HG03439 (cell line): ENCODE data around the gene RENBP.

Source experiments
- ATAC-seq: cut with Tn5 transposase; IDR thresholded peaks from one replicate; pipeline ENCODE4 v1.9.1; 2021; ENCODE audit warnings: mild to moderate bottlenecking, moderate library complexity; ENCODE audit not compliant: unreplicated experiment

RENBP gene

DNA sequence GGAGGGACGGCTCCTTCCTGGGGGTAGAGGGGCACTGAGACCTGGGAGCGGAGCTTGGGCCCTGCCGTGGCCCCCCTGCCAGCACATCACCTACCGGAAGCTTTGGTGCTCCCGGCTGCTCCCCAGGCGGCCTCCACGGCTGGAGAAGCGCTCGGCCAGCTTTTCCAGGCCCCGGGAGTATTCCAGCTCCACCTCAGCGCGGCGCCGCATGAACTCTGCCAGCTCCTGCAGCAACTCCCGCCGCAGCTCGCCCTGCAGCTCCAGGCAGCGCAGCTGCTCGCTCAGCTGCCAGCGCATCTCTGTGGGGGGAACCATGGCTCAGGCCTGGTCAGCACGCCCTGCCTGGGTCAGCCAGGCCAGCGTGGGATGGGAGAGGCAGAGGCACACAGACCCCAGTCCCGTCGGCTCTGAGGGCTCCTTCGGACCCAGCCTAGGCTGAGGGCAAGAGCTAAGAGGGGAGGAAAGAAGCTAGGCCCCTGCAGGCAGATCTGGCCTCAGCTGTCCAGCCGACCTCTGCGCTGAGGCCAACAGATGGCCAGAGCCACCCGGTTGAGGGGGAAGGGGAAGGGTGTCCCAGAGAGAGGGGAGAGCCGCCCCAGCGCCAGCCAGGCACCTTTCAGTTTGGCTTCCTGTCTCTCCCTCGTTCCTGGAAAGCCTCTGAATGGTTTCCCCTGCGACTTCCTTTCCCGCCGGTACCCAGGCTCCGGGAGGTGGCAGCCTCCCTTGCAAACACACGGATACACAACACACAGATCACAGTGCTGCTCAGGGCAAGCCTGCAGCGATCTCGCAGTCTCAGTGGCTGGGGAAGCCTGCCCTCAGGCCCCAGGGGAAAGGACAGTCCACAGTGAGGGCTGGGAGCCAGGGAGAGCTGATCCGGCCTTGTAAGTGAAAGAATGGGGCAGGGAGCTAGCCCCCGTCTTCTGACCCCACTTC lies 22.7 kb downstream of the RENBP start:
- no peak for ATAC-seq

DNA sequence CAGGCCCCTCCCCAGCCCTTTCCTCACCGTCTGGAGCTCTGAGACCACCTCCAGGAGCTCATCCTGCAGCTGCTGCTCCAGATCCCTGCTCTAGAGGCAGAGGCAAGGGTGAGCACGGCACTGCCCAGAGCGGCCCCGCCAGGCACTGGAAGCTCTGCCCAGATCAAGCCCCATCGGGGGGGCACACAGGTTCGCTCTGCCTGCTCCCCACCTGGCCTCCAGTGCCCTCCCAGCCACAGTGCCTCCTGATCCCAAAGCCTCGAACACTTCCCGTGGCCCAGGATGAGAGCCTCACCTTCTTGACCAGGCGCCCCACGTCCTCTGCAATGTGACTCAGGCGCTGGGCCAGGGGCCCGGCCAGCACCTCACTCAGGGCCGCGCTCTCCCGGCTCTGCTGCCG lies 23.4 kb downstream of the RENBP start:
- ATAC-seq = no peak

DNA sequence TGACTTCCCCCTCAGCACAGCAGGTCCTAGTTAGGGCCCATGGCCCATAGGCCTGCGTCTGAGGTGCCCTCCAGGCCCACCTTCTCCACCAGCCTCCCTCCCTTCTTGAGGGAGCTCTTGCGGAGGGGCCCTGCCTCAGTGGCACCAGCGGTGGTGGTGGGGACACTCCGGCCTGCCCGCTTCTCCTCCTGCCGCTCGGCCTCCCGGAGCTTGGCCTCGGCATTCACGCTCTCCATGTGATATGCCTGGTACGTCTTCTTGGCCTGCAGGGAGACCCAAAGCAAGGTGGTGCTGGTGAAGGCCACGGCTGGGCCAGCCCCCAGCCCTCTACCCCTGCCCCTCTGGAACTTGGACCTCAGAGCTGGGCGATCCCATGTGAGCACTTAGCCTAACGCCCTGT lies 23.9 kb downstream of the RENBP start:
- no peak for ATAC-seq

DNA sequence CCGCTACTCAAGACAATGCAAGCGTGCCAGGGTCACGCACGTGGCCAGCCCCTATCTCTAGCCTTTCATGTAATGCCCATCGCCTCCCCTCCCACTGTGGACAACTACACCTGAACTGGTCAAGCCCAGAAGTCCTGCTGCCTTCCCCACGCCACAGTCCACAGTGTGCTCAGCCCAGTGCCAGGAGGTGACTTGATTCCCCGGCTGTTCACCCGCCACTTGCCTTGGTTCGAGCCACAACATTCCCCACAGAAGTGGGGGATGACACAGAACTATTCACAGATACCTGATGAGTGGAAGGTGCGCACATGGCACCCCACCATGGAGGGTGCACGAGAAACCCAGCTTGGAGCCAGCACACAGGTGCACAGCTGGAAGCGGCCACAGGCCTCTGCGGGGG lies 25.2 kb downstream of the RENBP start:
- ATAC-seq = no peak

DNA sequence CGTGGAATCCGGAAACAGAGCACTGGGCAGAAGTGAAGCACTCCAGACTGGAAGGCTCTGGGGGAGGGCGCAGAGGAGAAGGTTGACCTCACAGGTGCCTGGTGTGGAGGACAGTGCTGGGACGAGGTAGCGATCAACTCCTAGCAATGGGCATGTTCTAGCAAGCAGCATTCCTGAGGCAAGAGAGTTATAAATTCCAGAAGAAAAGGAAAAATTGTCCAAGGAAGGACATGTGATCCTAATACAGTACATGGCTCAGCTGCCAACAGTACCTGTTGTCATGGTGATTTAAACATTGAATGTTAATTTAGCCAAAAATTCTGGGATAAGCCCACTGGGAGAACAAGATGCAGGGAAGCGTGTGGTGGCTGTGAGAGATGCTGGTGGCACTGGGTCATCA lies 26.6 kb downstream of the RENBP start:
- ATAC-seq = no peak

DNA sequence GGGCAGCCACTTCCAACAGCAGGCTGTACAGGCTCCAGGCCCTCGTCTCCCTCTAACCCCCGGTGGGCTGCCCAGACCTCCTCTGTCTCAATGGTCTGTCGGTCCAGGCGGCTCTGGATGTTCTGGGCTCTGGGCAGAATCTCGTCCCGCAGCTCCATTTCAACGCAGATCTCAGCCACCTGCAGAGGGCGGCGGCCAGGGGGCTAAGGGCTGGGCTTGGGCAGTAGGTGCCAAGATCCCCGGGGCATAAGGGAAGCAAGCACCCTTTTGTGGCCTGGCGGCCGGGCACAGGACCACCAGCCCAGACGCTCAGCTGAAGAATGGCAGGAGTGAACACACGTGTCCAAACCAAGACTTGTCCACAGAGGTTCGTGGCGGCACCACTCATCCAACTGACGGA lies 30.7 kb downstream of the RENBP start:
- ATAC-seq = no peak

DNA sequence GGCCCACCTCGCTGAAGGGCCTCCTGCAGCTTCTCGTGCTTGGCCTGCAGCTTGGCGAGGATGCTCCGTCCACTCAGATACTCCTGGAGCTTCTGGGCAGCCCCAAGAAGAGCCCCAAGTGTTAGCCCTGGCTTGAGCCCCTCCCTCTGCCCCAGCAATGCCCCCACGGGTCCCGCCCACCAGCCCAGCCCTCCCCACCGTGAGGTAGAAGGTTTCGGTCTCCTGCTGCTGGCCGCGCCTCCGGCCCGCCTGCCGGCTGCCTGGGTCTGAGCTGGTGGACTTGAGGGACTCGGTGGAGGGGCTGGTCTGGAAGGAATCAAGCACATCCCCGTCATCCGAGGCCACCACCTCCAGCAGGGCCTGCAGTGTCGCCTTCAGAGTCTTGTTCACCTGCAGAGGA lies 31.2 kb downstream of the RENBP start:
- ATAC-seq = no peak

DNA sequence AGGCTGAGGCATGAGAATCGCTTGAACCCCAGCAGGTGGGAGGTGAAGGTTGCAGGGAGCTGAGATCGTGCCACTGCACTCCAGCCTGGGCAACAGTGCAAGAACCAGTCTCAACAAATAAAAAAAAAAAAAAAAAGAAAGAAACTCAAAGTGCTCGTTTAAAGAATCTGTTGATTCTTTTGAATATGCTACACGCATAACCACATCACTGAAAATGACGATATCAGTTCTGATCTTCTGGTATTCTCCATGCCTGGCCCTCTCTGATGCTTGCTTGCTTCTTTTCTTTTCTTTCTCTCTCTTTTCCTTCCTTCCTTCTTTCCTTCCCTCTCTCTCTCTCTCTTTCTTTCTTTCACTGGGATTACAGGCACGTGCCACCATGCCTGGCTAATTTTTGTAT lies 32.6 kb downstream of the RENBP start:
- ATAC-seq = no peak

DNA sequence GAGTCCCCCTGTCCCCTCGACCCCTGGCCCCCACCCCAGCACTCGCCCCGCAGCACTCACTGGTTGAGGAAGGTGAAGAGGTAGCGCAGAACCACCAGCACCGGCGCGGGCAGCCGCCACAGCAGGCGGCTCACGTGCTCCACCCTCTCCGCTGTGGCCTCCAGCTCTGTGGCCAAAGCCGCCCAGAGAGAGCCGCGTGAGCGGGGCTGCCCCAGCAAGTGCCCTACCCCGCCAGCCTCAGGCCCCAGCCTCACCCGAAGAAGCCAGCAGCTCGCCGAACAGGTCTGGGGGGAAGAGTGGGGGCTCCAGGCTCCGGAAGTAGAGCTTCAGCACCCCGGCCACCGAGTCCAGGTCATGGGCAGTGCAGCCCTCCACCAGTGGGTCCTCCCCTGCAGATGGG lies 34.0 kb downstream of the RENBP start:
- no peak for ATAC-seq

DNA sequence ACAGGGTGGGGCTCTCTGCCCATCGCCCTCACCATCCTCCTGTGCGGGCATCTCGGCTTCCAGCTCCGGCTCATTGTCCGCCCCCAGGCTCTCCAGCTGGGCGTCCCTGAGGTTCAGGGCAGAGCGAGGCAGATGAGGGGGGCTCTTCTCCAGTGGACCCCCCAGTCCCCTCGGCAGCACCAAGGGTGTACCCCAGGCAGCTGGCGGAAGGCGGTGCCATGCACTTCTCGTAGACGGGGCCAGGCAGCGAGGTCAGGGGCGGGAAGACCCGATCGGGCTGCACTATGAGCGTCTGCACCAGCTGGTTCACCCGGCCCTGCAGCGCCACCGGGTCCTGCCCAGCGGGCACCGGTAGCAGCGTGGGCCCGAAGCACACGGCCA lies 34.5 kb downstream of the RENBP start:
- no peak for ATAC-seq

DNA sequence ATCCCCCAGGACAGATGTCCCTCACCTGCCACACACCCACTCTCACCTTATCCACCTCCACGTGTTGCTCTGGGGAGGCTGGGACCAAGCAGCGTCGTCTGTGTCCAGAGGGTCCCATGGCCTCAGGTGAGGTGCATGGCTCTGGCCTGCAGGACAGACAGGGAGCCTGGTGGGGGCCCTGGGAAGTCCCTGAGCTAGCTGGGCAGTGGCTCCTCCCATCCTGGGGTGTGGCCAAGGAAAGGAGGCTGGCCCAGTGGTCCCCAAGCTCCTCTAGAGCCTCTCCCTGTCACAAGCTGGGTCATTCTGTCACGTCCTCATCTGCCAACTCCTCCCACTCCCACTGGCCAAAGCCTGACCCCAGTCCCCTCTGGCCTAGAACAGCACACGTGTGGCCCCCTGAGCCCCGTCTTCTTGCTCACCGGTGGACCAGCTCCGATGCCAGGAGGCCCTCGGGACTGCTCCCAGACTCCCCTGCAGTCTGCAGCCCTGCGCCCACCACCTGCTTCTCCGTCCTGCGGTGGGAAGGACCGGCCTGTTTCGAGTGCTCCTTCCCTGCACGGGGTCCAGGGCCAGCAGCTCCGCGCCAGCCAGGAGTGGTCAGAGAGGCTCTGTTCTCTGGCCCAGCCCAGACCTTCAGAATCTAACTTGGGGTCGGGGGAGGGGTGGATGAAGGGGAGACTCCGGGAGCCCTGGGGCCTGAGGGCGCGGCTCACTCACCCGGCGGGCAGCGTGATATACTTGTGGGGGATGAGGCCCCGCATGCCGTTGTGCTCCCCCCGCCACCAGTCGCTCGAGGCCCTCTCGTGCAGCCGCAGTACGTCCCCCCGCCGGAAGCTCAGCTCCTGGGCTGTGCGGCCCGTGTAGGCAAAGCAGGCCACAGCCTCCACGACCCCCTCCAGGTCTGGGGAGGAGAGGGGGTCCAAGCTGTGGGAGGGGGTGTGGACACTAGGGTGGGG lies 35.1 kb downstream of the RENBP start:
- no peak for ATAC-seq

DNA sequence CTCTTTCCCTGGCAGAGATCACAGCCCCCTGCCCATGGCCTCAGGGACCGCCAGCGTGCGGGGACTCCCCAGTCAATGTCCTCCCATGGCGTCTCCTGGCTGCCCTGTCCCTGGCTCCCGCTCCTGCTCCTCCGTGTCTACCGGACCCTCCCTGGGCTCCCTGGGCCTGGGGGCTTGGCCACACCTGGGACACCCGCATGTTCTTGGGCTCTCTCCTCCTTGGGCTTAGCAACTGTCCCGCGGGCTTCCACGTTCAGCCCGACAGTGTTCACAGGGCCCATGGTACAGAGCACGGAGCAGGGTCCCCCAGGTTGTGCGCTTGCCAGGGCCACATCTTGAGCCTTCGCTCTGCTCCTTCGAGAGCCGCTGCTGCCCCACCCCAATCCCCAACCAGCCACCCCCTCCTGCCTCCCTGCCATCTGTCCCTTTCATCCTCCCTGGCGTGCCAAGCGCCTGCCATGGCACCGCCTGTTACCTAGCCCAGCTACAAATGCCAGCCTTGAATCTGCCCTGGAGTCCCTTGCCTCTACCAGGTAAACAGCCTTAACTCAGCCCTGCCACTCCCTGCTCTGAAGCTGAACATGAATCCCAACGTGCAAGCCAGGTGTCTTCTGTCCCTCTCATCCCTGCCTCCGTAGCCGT lies 36.1 kb downstream of the RENBP start:
- no peak for ATAC-seq

DNA sequence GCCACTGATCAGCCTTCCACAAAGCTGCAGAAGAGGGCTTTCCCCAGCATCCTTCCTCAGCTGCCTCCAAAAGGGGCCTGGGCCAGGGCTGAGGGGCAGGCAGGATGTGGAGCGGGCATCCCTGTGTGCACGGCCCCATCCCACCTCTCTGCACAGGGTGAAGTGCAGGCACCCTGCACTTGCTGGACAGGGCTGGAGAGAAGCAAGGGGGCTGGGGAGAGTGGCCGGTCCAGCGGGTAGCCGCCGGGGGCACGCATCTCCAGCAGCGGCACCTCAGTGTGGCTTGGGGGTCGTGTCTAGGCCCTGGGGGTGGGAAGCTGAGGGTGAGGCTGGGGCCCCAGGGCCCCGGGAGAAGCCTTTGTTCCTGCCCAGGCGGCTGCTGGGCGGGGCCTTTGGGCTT lies 37.0 kb downstream of the RENBP start:
- ATAC-seq = no peak

DNA sequence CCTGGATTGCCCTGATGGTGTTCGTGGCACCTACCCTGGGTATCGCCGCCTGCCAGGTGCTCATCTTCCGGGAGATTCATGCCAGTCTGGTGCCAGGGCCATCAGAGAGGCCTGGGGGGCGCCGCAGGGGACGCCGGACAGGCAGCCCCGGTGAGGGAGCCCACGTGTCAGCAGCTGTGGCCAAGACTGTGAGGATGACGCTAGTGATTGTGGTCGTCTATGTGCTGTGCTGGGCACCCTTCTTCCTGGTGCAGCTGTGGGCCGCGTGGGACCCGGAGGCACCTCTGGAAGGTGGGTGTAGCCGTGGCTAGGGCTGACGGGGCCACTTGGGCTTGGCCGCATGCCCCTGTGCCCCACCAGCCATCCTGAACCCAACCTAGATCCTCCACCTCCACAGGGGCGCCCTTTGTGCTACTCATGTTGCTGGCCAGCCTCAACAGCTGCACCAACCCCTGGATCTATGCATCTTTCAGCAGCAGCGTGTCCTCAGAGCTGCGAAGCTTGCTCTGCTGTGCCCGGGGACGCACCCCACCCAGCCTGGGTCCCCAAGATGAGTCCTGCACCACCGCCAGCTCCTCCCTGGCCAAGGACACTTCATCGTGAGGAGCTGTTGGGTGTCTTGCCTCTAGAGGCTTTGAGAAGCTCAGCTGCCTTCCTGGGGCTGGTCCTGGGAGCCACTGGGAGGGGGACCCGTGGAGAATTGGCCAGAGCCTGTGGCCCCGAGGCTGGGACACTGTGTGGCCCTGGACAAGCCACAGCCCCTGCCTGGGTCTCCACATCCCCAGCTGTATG lies 38.1 kb downstream of the RENBP start:
- ATAC-seq = no peak

DNA sequence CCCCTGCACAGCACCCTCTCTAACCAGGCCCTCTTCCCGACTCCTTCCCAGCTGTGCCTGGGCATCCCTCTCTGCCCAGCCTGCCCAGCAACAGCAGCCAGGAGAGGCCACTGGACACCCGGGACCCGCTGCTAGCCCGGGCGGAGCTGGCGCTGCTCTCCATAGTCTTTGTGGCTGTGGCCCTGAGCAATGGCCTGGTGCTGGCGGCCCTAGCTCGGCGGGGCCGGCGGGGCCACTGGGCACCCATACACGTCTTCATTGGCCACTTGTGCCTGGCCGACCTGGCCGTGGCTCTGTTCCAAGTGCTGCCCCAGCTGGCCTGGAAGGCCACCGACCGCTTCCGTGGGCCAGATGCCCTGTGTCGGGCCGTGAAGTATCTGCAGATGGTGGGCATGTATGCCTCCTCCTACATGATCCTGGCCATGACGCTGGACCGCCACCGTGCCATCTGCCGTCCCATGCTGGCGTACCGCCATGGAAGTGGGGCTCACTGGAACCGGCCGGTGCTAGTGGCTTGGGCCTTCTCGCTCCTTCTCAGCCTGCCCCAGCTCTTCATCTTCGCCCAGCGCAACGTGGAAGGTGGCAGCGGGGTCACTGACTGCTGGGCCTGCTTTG lies 38.9 kb downstream of the RENBP start:
- no peak for ATAC-seq

DNA sequence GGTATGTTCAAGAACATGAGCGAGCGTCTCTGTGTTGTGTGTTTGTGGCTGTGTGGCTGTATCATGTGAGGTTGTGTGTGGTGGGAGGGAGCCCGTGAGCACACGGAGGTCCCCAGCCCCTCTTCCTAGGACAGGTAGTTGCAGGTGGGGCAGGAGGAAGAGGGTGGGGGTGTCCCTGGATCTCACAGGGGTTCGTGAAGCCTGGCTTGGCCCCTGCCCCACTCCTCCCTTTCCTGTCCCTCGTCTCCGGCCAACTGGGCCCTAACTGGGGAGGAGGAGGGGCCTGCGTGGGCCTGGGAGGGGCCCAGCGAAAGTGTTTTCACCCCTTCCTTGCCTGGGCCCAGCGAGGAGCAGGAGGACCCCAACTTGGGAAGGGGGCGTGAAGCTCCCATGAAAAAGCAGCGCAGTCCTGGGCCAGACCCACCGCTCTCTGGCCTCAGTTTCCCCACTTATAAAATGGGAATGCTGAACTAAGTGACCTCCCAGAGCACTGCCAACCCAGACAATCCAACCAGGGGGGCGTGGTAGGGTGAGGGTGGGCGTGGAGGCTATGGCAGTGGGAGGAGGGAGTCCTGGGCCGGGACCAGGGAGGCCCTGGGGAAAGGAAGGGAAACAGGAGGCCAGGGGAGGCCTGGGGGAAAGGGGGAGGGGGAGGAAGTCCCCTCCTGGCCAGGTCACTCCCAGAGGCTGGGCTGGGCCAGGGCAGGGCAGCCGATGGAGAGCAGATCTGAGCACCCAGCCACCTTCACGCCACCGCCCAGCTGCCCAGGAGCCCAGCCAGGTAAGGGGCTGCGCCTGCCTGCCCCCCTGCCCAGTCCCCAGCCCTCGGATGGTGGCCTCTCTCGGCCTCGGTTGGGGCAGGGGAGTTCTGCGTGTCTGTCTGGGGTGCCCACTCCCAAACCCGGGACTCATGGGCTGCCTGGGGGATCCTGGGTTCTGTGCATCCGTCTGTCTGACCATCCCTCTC lies 40.2 kb downstream of the RENBP start, which contains the start of gene AVPR2:
TSS of gene AVPR2 (plus strand) at position 683 of the 967 bp plus-strand sequence. CDS start 473 bp downstream, outside the sequence.
- ATAC-seq = no peak

DNA sequence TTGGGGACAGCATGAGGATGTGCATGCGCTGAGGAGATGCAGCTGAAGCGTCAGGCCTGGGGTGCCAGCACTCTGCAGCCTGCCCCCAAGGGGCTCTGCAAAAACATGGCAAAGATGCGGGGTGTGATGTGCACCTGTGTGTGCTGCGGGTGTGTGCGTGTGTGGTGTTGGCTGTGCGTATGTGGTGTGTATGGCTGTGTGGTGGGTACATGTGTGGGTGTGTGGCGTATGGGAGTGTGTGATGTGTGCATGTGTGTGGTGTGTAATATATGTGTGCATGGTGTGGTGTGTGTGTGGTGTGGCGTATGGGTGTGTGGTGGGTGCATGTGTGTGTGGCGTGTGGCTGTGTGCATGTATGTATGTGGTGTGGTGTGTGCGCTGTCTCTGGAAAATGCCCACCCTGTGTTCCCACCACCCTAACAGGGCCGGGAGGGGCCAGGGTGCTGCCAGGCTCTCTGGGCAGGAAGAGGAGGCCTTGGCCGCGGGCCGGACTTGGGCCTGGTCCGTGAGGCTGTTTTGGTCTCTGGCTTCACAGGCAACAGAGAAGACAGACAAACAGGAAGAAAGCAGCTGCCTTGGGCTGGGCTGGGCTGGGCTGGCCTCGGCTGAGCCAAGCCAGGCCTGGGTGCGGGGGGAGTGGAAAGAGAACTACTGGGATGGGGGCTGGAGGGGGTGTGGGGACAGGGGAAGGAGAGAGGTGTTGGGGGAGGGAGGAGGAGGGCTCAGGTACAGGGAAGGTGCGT lies 41.0 kb downstream of the RENBP start:
- ATAC-seq = no peak

DNA sequence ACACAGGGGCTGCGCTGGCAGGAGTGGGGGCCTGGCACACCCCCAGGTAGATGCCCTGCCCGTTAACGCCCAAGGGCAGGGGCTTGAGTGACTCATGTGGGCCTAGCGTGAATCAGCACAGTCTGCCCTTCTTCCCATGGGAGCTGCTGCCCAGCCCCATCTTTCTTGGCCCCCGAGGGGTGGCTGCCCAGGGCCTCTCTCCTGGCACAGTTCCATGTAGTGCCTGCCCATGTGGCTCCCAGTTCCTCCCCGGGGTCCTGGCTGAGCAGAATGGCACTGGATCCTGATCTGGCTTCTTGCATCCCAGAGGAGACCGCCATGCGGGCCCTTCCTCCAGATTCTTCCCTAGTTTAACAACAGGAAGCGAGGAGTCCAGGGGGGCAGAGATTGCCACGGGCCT lies 42.1 kb downstream of the RENBP start:
- ATAC-seq = no peak
